Measurements from ENCODE around the gene ERBB4.

The ERBB4 gene

GRCh38 chr2:211437396-211437795 is 1101.2 kb downstream of the ERBB4 start:
- no peak for FAIRE-seq

GRCh38 chr2:211436182-211436581 is 1102.4 kb downstream of the ERBB4 start:
- FAIRE-seq: no peak

- no peak for FAIRE-seq
These were observed 1103.3 kb downstream of the ERBB4 start for GRCh38 chr2:211435331-211435730.

GRCh38 chr2:211434773-211435172 is 1103.8 kb downstream of the ERBB4 start:
- FAIRE-seq: no peak

- no peak for FAIRE-seq
These were observed 1109.2 kb downstream of the ERBB4 start for GRCh38 chr2:211429256-211429920.

GRCh38 chr2:211426240-211426639 is 1112.4 kb downstream of the ERBB4 start:
- FAIRE-seq: no peak

- FAIRE-seq: no peak
These were observed 1115.6 kb downstream of the ERBB4 start for GRCh38 chr2:211423018-211423417.

- FAIRE-seq: peak; percentile 16
These were observed 1121.1 kb downstream of the ERBB4 start for GRCh38 chr2:211417544-211417943.

- no peak for FAIRE-seq
These were observed 1122.2 kb downstream of the ERBB4 start for GRCh38 chr2:211416373-211416772.

GRCh38 chr2:211413746-211414145 is 1124.9 kb downstream of the ERBB4 start:
- no peak for FAIRE-seq

GRCh38 chr2:211408483-211408891 is 1130.1 kb downstream of the ERBB4 start:
- FAIRE-seq: no peak

GRCh38 chr2:211407076-211407475 is 1131.5 kb downstream of the ERBB4 start:
- FAIRE-seq: no peak

- FAIRE-seq: no peak
These were observed 1133.6 kb downstream of the ERBB4 start for GRCh38 chr2:211405036-211405435.

GRCh38 chr2:211404098-211404497 is 1134.5 kb downstream of the ERBB4 start:
- FAIRE-seq: no peak

- no peak for FAIRE-seq
These were observed 1137.3 kb downstream of the ERBB4 start for GRCh38 chr2:211401328-211401727.

GRCh38 chr2:211397764-211398163 is 1140.8 kb downstream of the ERBB4 start:
- FAIRE-seq: no peak

GRCh38 chr2:211396815-211397214 is 1141.8 kb downstream of the ERBB4 start:
- FAIRE-seq: no peak

- no peak for FAIRE-seq
These were observed 1147.4 kb downstream of the ERBB4 start for GRCh38 chr2:211391189-211391567.

- no peak for FAIRE-seq
These were observed 1147.9 kb downstream of the ERBB4 start for GRCh38 chr2:211390536-211391188.

- no peak for FAIRE-seq
These were observed 1150.9 kb downstream of the ERBB4 start for GRCh38 chr2:211387734-211388133.

- FAIRE-seq: no peak
These were observed 1158.6 kb downstream of the ERBB4 start for GRCh38 chr2:211380041-211380440.

GRCh38 chr2:211376410-211376809 is 1162.2 kb downstream of the ERBB4 start:
- FAIRE-seq: no peak

- no peak for FAIRE-seq
These were observed 1165.4 kb downstream of the ERBB4 start for GRCh38 chr2:211373203-211373602.

- FAIRE-seq: no peak
These were observed 1167.1 kb downstream of the ERBB4 start for GRCh38 chr2:211371465-211371864.

- no peak for FAIRE-seq
These were observed 1170.1 kb downstream of the ERBB4 start for GRCh38 chr2:211368467-211368866.
